ENCODE measurements around the gene MYOZ2.

DNA sequence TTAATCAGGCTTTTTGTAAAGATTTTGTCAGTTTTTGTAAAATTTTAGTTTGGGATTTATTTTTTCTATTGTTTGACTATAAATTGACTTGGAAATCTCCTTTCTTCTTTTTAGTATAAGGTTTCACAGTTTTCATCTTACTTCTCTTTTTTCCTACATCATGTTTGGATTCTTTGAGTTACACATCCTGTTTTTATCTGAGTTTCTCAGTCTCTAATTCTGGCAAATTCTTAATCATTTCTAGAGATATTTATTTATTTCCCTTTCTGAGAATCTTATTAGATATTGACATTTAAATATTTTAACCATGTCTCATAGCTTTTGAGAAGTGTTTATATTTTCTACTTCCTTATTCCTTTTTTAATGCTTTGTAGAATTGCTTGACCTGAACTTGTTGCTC is 97.6 kb downstream of the MYOZ2 start:
- TF ChIP-seq, protein P1, sequence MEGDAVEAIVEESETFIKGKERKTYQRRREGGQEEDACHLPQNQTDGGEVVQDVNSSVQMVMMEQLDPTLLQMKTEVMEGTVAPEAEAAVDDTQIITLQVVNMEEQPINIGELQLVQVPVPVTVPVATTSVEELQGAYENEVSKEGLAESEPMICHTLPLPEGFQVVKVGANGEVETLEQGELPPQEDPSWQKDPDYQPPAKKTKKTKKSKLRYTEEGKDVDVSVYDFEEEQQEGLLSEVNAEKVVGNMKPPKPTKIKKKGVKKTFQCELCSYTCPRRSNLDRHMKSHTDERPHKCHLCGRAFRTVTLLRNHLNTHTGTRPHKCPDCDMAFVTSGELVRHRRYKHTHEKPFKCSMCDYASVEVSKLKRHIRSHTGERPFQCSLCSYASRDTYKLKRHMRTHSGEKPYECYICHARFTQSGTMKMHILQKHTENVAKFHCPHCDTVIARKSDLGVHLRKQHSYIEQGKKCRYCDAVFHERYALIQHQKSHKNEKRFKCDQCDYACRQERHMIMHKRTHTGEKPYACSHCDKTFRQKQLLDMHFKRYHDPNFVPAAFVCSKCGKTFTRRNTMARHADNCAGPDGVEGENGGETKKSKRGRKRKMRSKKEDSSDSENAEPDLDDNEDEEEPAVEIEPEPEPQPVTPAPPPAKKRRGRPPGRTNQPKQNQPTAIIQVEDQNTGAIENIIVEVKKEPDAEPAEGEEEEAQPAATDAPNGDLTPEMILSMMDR (IDR thresholded peaks at IDR 0.05): no peak
- TF ChIP-seq POLR2A (IDR thresholded peaks at IDR 0.05): no peak
